Measurements from ENCODE around the gene HOXC12.

Gene HOXC12

DNA sequence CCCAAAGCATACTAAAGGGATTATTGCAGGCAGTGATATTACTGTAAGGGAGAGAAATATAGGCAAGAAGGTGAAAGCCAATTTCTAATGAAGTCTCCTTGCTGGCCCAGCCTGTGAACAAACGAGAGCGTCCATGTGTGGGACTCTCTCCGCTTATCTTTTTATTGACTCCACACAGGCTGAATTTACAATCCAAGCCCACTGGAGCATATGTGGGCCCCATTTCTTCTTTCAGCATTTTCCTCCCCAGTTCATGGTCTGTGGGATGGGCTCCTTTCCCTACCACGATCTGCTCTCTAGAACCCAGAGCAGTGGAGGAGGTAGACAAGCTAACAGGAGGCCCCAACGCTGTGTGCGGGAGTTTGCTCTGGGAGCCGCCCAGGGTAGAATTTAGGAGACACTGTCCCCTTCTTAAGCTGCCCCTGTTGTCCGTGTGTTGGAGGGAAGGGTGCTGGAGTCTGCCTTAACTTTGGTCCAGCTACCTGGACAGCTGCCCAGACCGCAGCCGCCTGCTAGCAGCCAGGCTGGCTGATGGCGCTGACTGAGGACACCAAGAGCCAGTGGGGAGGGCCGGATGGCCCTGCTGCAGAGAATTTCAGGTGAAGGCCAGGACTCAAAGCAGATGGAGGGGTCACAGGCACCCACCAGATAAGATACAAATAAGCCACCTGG lies 15.0 kb downstream of the HOXC12 start:
- Histone ChIP-seq H3K4me1 (ENCODE audit: control insufficient read depth, insufficient read depth, low read length) (peaks cover 8% of the 10 kb centered on the region), H3K36me3 (ENCODE audit: control insufficient read depth, insufficient read depth, low read length, severe bottlenecking) (no peaks in the 10 kb centered on the region), H3K27me3 (replicated peaks; ENCODE audit: control insufficient read depth, insufficient read depth, low read length) (peaks cover 76% of the 10 kb centered on the region), H3K9ac (ENCODE audit: low read length) (no peak overlapping the region), H3K9me3 (ENCODE audit: control insufficient read depth, low read length) (no peaks in the 10 kb centered on the region), H3K4me3 (ENCODE audit: low read length) (no peak overlapping the region)
- DNase-seq (ENCODE audit: low read depth) = no peak

DNA sequence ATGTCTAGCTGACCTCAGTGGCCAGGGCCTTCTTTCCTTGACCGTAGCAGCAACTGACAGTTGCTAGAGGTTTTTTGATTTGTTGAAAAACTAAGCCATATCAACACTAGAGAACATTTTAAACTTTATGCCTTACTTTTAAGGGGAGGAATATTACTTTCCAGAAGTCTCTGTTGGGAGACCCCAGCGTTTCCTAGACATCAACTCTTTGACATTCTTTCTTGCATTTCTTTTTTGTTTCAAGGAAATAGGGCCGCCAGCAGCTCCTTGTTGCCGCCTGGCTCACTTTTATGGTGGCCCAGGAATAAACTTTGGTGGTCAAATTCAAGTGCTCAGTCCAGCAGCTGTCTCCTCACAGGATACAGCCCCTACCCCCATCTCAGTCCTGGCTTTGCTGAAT lies 15.7 kb downstream of the HOXC12 start:
- no peak for DNase-seq (ENCODE audit: low read depth)

GRCh38 chr12:53971129-53971528 lies 16.4 kb downstream of the HOXC12 start:
- Histone ChIP-seq H3K9ac (ENCODE audit: low read length) (no peak overlapping the region), H3K4me3 (ENCODE audit: low read length) (no peak overlapping the region), H3K36me3 (ENCODE audit: control insufficient read depth, insufficient read depth, low read length, severe bottlenecking) (no peaks in the 10 kb centered on the region), H3K9me3 (ENCODE audit: control insufficient read depth, low read length) (no peaks in the 10 kb centered on the region), H3K4me1 (ENCODE audit: control insufficient read depth, insufficient read depth, low read length) (peaks cover 12% of the 10 kb centered on the region), H3K27me3 (replicated peaks; ENCODE audit: control insufficient read depth, insufficient read depth, low read length) (peaks cover 64% of the 10 kb centered on the region)
- no peak for DNase-seq (ENCODE audit: low read depth)

More for the DNA sequence above, 15.7 kb downstream of the HOXC12 start:
- H3K27me3 ChIP-seq (replicated peaks; ENCODE audit: control insufficient read depth, insufficient read depth, low read length) = peaks cover 69% of the 10 kb centered on the region
- no peaks in the 10 kb centered on the region for H3K36me3 ChIP-seq (ENCODE audit: control insufficient read depth, insufficient read depth, low read length, severe bottlenecking)
- peaks cover 10% of the 10 kb centered on the region for H3K4me1 ChIP-seq (ENCODE audit: control insufficient read depth, insufficient read depth, low read length)
- no peak overlapping the region for H3K9ac ChIP-seq (ENCODE audit: low read length)
- H3K9me3 ChIP-seq (ENCODE audit: control insufficient read depth, low read length) = no peaks in the 10 kb centered on the region
- no peak overlapping the region for H3K4me3 ChIP-seq (ENCODE audit: low read length)

- DNase-seq (ENCODE audit: low read depth) = no peak
- peaks cover 58% of the 10 kb centered on the region for H3K27me3 ChIP-seq (replicated peaks; ENCODE audit: control insufficient read depth, insufficient read depth, low read length)
- no peak overlapping the region for H3K9ac ChIP-seq (ENCODE audit: low read length)
- no peaks in the 10 kb centered on the region for H3K9me3 ChIP-seq (ENCODE audit: control insufficient read depth, low read length)
- H3K4me1 ChIP-seq (ENCODE audit: control insufficient read depth, insufficient read depth, low read length) = peaks cover 12% of the 10 kb centered on the region
- H3K4me3 ChIP-seq (ENCODE audit: low read length) = no peak overlapping the region
- H3K36me3 ChIP-seq (ENCODE audit: control insufficient read depth, insufficient read depth, low read length, severe bottlenecking) = no peaks in the 10 kb centered on the region
These were observed 17.0 kb downstream of the HOXC12 start for GRCh38 chr12:53971686-53972085.

GRCh38 chr12:53972152-53972702 lies 17.5 kb downstream of the HOXC12 start:
- H3K9me3 ChIP-seq (ENCODE audit: control insufficient read depth, low read length) = no peaks in the 10 kb centered on the region
- H3K9ac ChIP-seq (ENCODE audit: low read length) = peak overlapping the region; percentile 90
- H3K4me1 ChIP-seq (ENCODE audit: control insufficient read depth, insufficient read depth, low read length) = peaks cover 12% of the 10 kb centered on the region
- peak overlapping the region; percentile 86 for H3K4me3 ChIP-seq (ENCODE audit: low read length)
- no peaks in the 10 kb centered on the region for H3K36me3 ChIP-seq (ENCODE audit: control insufficient read depth, insufficient read depth, low read length, severe bottlenecking)
- H3K27me3 ChIP-seq (replicated peaks; ENCODE audit: control insufficient read depth, insufficient read depth, low read length) = peaks cover 58% of the 10 kb centered on the region
- DNase-seq (ENCODE audit: low read depth) = no peak

DNA sequence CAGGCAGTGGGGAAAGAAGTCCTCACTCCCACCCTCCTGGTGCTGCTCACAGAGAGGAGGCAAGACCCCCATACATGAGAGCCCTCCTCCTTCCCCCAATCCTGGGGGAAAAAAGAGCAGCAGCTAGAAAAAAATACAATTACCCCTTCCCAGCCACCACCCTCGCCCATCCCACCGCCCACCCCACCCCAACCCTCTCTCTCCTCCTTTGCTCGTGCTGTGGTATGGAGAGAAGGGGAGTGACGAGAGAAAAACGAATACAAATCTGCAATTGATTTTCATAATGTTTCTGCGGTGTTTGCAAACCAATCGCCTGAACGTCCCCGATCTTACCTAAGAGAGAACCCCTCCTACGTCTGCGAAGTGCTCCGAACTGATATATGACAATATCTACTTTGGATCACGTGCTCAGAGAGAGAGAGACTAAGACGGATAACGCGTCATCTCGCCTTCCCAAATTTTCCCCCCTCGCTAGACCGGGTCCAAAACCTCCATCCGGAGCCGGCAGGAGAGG lies 18.1 kb downstream of the HOXC12 start, which contains the start of gene HOXC11:
HOXC11 (plus strand) TSS at position 405 of the 514 bp plus-strand sequence. CDS start 116 bp downstream, outside the sequence.
- no peaks in the 10 kb centered on the region for H3K9me3 ChIP-seq (ENCODE audit: control insufficient read depth, low read length)
- H3K4me1 ChIP-seq (ENCODE audit: control insufficient read depth, insufficient read depth, low read length) = peaks cover 12% of the 10 kb centered on the region
- DNase-seq (ENCODE audit: low read depth) = no peak
- peak within 1 kb of the TSS; percentile 90 for H3K9ac ChIP-seq (ENCODE audit: low read length)
- peak within 1 kb of the TSS; percentile 86 for H3K4me3 ChIP-seq (ENCODE audit: low read length)
- peaks cover 56% of the 10 kb centered on the region for H3K27me3 ChIP-seq (replicated peaks; ENCODE audit: control insufficient read depth, insufficient read depth, low read length)
- H3K36me3 ChIP-seq (ENCODE audit: control insufficient read depth, insufficient read depth, low read length, severe bottlenecking) = no peaks in the 10 kb centered on the region

- Histone ChIP-seq H3K4me1 (ENCODE audit: control insufficient read depth, insufficient read depth, low read length) (peaks cover 12% of the 10 kb centered on the region), H3K9ac (ENCODE audit: low read length) (peak overlapping the region; percentile 90), H3K4me3 (ENCODE audit: low read length) (peak overlapping the region; percentile 86), H3K36me3 (ENCODE audit: control insufficient read depth, insufficient read depth, low read length, severe bottlenecking) (no peaks in the 10 kb centered on the region), H3K9me3 (ENCODE audit: control insufficient read depth, low read length) (no peaks in the 10 kb centered on the region), H3K27me3 (replicated peaks; ENCODE audit: control insufficient read depth, insufficient read depth, low read length) (peaks cover 49% of the 10 kb centered on the region)
- DNase-seq (ENCODE audit: low read depth) = no peak
These were observed 18.7 kb downstream of the HOXC12 start for GRCh38 chr12:53973236-53974042.

GRCh38 chr12:53974084-53975063 lies 19.7 kb downstream of the HOXC12 start, which contains the start of gene HOTAIR:
Gene HOTAIR, minus strand, starts transcription at chr12:53974954.
- Histone ChIP-seq H3K4me1 (ENCODE audit: control insufficient read depth, insufficient read depth, low read length) (peaks cover 12% of the 10 kb centered on the region), H3K9me3 (ENCODE audit: control insufficient read depth, low read length) (no peaks in the 10 kb centered on the region), H3K4me3 (ENCODE audit: low read length) (peak within 1 kb of the TSS; percentile 86), H3K36me3 (ENCODE audit: control insufficient read depth, insufficient read depth, low read length, severe bottlenecking) (no peaks in the 10 kb centered on the region), H3K9ac (ENCODE audit: low read length) (peak within 1 kb of the TSS; percentile 90), H3K27me3 (replicated peaks; ENCODE audit: control insufficient read depth, insufficient read depth, low read length) (peaks cover 40% of the 10 kb centered on the region)
- no peak for DNase-seq (ENCODE audit: low read depth)

DNA sequence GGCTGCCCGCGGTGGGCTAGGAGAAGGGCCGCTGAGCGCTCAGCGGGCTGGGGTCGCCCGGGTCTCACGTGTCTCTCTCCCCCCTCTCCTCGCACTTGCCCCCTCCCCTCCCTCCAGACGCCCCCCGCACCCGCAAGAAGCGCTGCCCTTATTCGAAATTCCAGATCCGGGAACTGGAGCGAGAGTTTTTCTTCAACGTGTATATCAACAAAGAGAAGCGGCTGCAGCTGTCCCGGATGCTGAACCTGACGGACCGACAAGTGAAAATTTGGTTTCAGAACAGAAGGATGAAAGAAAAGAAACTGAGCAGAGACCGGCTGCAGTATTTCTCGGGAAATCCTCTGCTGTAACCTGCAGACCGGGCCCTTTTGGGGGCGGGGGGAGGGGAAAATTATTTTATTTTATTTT lies 20.4 kb downstream of the HOXC12 start:
- Histone ChIP-seq H3K36me3 (ENCODE audit: control insufficient read depth, insufficient read depth, low read length, severe bottlenecking) (no peaks in the 10 kb centered on the region), H3K9me3 (ENCODE audit: control insufficient read depth, low read length) (no peaks in the 10 kb centered on the region), H3K27me3 (replicated peaks; ENCODE audit: control insufficient read depth, insufficient read depth, low read length) (peaks cover 34% of the 10 kb centered on the region), H3K4me3 (ENCODE audit: low read length) (peak overlapping the region; percentile 86), H3K4me1 (ENCODE audit: control insufficient read depth, insufficient read depth, low read length) (peaks cover 12% of the 10 kb centered on the region), H3K9ac (ENCODE audit: low read length) (peak overlapping the region; percentile 90)
- DNase-seq (ENCODE audit: low read depth) = no peak

DNA sequence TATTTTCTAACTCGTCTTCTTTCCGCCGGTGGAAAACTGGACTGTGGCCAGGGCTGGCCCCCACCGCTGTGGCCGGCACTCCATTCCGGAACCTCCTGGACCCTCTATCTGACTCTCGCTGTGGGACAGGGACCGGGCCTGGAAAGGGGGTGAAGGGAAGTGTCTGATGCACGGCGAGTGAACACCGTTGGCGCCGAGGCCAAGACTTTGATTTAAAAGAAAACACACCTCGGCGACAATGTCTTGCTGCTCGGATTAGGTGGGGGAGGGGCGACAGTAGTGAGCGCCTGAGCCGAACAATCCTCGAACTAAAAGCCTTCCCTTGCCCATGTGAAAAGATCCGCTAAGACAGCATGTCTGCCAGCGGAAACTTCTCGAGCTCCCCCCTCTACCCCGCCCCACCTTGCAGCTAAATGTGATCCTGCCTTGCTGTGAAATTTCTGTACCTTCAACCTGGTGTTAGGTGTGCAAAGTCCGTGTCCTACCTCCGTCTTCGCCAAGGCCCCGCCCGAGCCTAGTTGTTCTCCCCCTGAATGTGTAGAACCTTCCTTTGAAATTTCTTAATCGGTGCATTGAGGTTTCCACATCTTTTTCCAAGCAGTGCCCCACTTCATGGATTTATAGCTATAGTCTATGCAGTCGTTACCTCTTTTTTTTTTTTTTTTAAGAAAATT lies 20.9 kb downstream of the HOXC12 start:
- no peak for DNase-seq (ENCODE audit: low read depth)
- peak overlapping the region; percentile 86 for H3K4me3 ChIP-seq (ENCODE audit: low read length)
- H3K9ac ChIP-seq (ENCODE audit: low read length) = no peak overlapping the region
- no peaks in the 10 kb centered on the region for H3K9me3 ChIP-seq (ENCODE audit: control insufficient read depth, low read length)
- no peaks in the 10 kb centered on the region for H3K36me3 ChIP-seq (ENCODE audit: control insufficient read depth, insufficient read depth, low read length, severe bottlenecking)
- peaks cover 12% of the 10 kb centered on the region for H3K4me1 ChIP-seq (ENCODE audit: control insufficient read depth, insufficient read depth, low read length)
- peaks cover 28% of the 10 kb centered on the region for H3K27me3 ChIP-seq (replicated peaks; ENCODE audit: control insufficient read depth, insufficient read depth, low read length)
